NCI-H2029 (cell line): Measurements from ENCODE around the gene ARL17A.
"Not testable (repeated sequence)": the region's sequence is repeated elsewhere in the genome, so short reads cannot be mapped to it uniquely, and the experiment has no call there.

ENCODE experiments used
- DNase-seq: peaks from one replicate; lab custom pipeline; 2025; lab: John Stamatoyannopoulos, UW

Gene ARL17A

GRCh38 chr17:46548607-46549006 is 30.9 kb downstream of the ARL17A start:
- DNase-seq = not testable (repeated sequence)

GRCh38 chr17:46534716-46535115 is 44.8 kb downstream of the ARL17A start:
- DNase-seq = not testable (repeated sequence)

GRCh38 chr17:46512168-46512567 is 67.3 kb downstream of the ARL17A start, which contains the start of gene LRRC37A2:
TSS of gene LRRC37A2 (plus strand) at chr17:46512468. CDS start at chr17:46512713, 245 bp downstream.
- DNase-seq = not testable (repeated sequence)

GRCh38 chr17:46505896-46506295 is 73.6 kb downstream of the ARL17A start:
- DNase-seq = not testable (repeated sequence)

- DNase-seq = not testable (repeated sequence)
Measured at GRCh38 chr17:46499437-46500139, 79.9 kb downstream of the ARL17A start.

- not testable (repeated sequence) for DNase-seq
Measured at GRCh38 chr17:46492021-46492420, 87.5 kb downstream of the ARL17A start.

GRCh38 chr17:46481310-46481709 is 98.2 kb downstream of the ARL17A start:
- DNase-seq = not testable (repeated sequence)

- DNase-seq = not testable (repeated sequence)
Measured at GRCh38 chr17:46478823-46479222, 100.7 kb downstream of the ARL17A start.

- not testable (repeated sequence) for DNase-seq
Measured at GRCh38 chr17:46475583-46475982, 103.9 kb downstream of the ARL17A start.

GRCh38 chr17:46474489-46474888 is 105.0 kb downstream of the ARL17A start:
- DNase-seq = not testable (repeated sequence)

- not testable (repeated sequence) for DNase-seq
Measured at GRCh38 chr17:46467618-46468017, 111.9 kb downstream of the ARL17A start.
